Muscle of leg (tissue), 11 donors: ENCODE results near the gene LPCAT1. TPM values are rescaled to one million over a fixed set of nuclear protein-coding genes. Genes with fewer than 3 reads are reported as not detected.

Source experiments
- DNase-seq: peaks from one replicate; pipeline ENCODE4 v3.0.0; 2013
- H3K27ac ChIP-seq: one replicate; pipeline ENCODE4 v1.5.1; 2013; ENCODE audit warnings: mild to moderate bottlenecking, low read length, control low read depth
- H3K27me3 ChIP-seq: one replicate; pipeline ENCODE4 v1.6.1; 2013; ENCODE audit warnings: low read length; ENCODE audit not compliant: control insufficient read depth, insufficient read depth
- H3K36me3 ChIP-seq: one replicate; pipeline ENCODE4 v1.6.1; 2013; ENCODE audit warnings: low read length; ENCODE audit not compliant: control insufficient read depth, insufficient read depth
- H3K4me1 ChIP-seq: one replicate; pipeline ENCODE4 v1.6.1; 2013; ENCODE audit warnings: low read length; ENCODE audit not compliant: control insufficient read depth, insufficient read depth
- H3K4me3 ChIP-seq: one replicate; pipeline ENCODE4 v1.5.1; 2013; ENCODE audit warnings: low read length, control low read depth
- H3K9me3 ChIP-seq: replicated peaks from 2 replicates; pipeline ENCODE4 v1.6.1; 2013; ENCODE audit warnings: low read depth, low read length; ENCODE audit not compliant: control insufficient read depth
- WGBS: methylation state at CpG from one replicate; pipeline ENCODE4 v1.1.5; 2013; ENCODE audit warnings: missing lambda C conversion rate; ENCODE audit not compliant: insufficient coverage; 5-methylcytosine and 5-hydroxymethylcytosine counted together
- polyA plus RNA-seq, 8 donors: library from polyadenylated mRNA; unstranded; fragments of 120-200 nt; gene quantifications; one replicate each; pipeline versions ENCODE4 v1.2.1 to v1.2.3, GENCODE V29; 2013; ENCODE audit warnings: inconsistent platforms in 1 of 8, low replicate concordance in 1 of 8; ENCODE audit not compliant: insufficient read length in 8 of 8, insufficient read depth in 1 of 8
- total RNA-seq: library from RNA; stranded (reverse); fragments of 120-200 nt; gene quantifications from one replicate; pipeline ENCODE4 v1.2.4, GENCODE V29; 2013

LPCAT1 gene
- total and polyA plus RNA-seq, 9 donors, result 23.6 to 47.6 (median 34.1) TPM

GRCh38 chr5:1417586-1418225 is 106.1 kb downstream of the LPCAT1 start:
- Histone ChIP-seq H3K27me3 (peaks cover 10% of the 10 kb centered on the region), H3K9me3 (no peaks in the 10 kb centered on the region), H3K4me3 (no peak overlapping the region), H3K27ac (no peak overlapping the region), H3K4me1 (peaks cover 12% of the 10 kb centered on the region), H3K36me3 (no peaks in the 10 kb centered on the region)
- no peak for DNase-seq
- 56% methylated on average over 3 of the region's 6 CpGs for WGBS

- H3K9me3 ChIP-seq, result no peaks in the 10 kb centered on the region
- H3K4me1 ChIP-seq, result peaks cover 12% of the 10 kb centered on the region
- no peak for DNase-seq
- no peak overlapping the region for H3K4me3 ChIP-seq
- no peaks in the 10 kb centered on the region for H3K36me3 ChIP-seq
- 85% methylated on average over 11 of the region's 12 CpGs for WGBS
- H3K27ac ChIP-seq, result no peak overlapping the region
- peaks cover 12% of the 10 kb centered on the region for H3K27me3 ChIP-seq
These were observed 106.8 kb downstream of the LPCAT1 start for GRCh38 chr5:1416856-1417469.

- Histone ChIP-seq H3K27ac (no peak overlapping the region), H3K4me3 (no peak overlapping the region), H3K9me3 (no peaks in the 10 kb centered on the region), H3K36me3 (no peaks in the 10 kb centered on the region), H3K27me3 (peaks cover 12% of the 10 kb centered on the region), H3K4me1 (peaks cover 10% of the 10 kb centered on the region)
- WGBS, result 73% methylated on average over 20 of the region's 22 CpGs
- DNase-seq, result no peak
These were observed 108.0 kb downstream of the LPCAT1 start for GRCh38 chr5:1415626-1416360.

- peaks cover 4% of the 10 kb centered on the region for H3K4me1 ChIP-seq
- no peaks in the 10 kb centered on the region for H3K9me3 ChIP-seq
- H3K27ac ChIP-seq, result no peak overlapping the region
- peaks cover 12% of the 10 kb centered on the region for H3K27me3 ChIP-seq
- 66% methylated on average over 13 of the region's 13 CpGs for WGBS
- H3K36me3 ChIP-seq, result no peaks in the 10 kb centered on the region
- no peak overlapping the region for H3K4me3 ChIP-seq
- DNase-seq, result no peak
These were observed 108.7 kb downstream of the LPCAT1 start for GRCh38 chr5:1415059-1415425.

- H3K9me3 ChIP-seq, result no peaks in the 10 kb centered on the region
- 34% methylated on average over 10 of the region's 27 CpGs for WGBS
- H3K4me1 ChIP-seq, result peaks cover 4% of the 10 kb centered on the region
- H3K4me3 ChIP-seq, result no peak overlapping the region
- peaks cover 12% of the 10 kb centered on the region for H3K27me3 ChIP-seq
- H3K27ac ChIP-seq, result no peak overlapping the region
- no peaks in the 10 kb centered on the region for H3K36me3 ChIP-seq
- no peak for DNase-seq
These were observed 109.3 kb downstream of the LPCAT1 start for GRCh38 chr5:1414311-1415058.

GRCh38 chr5:1413611-1414241 is 110.0 kb downstream of the LPCAT1 start:
- 49% methylated on average over 23 of the region's 23 CpGs for WGBS
- DNase-seq, result no peak

GRCh38 chr5:1413211-1413610 is 110.5 kb downstream of the LPCAT1 start:
- WGBS, result 32% methylated on average over 11 of the region's 13 CpGs
- H3K9me3 ChIP-seq, result no peaks in the 10 kb centered on the region
- H3K36me3 ChIP-seq, result no peaks in the 10 kb centered on the region
- no peak overlapping the region for H3K27ac ChIP-seq
- peaks cover 4% of the 10 kb centered on the region for H3K4me1 ChIP-seq
- no peak for DNase-seq
- peaks cover 13% of the 10 kb centered on the region for H3K27me3 ChIP-seq
- H3K4me3 ChIP-seq, result no peak overlapping the region

More at GRCh38 chr5:1413611-1414241, 110.0 kb downstream of the LPCAT1 start:
- H3K27ac ChIP-seq, result no peak overlapping the region
- H3K4me3 ChIP-seq, result no peak overlapping the region
- H3K9me3 ChIP-seq, result no peaks in the 10 kb centered on the region
- no peaks in the 10 kb centered on the region for H3K36me3 ChIP-seq
- peaks cover 4% of the 10 kb centered on the region for H3K4me1 ChIP-seq
- H3K27me3 ChIP-seq, result peaks cover 13% of the 10 kb centered on the region

GRCh38 chr5:1412621-1413020 is 111.1 kb downstream of the LPCAT1 start:
- Histone ChIP-seq H3K4me3 (no peak overlapping the region), H3K27ac (no peak overlapping the region), H3K36me3 (no peaks in the 10 kb centered on the region), H3K4me1 (peaks cover 4% of the 10 kb centered on the region), H3K9me3 (no peaks in the 10 kb centered on the region), H3K27me3 (peaks cover 13% of the 10 kb centered on the region)
- DNase-seq, result no peak
- 44% methylated on average over 6 of the region's 10 CpGs for WGBS

- DNase-seq, result no peak
- peaks cover 13% of the 10 kb centered on the region for H3K27me3 ChIP-seq
These were observed 111.6 kb downstream of the LPCAT1 start for GRCh38 chr5:1412163-1412562.

More at GRCh38 chr5:1412163-1412562, 111.6 kb downstream of the LPCAT1 start:
- H3K9me3 ChIP-seq, result no peaks in the 10 kb centered on the region
- H3K27ac ChIP-seq, result no peak overlapping the region
- 37% methylated on average over 12 of the region's 16 CpGs for WGBS
- no peaks in the 10 kb centered on the region for H3K36me3 ChIP-seq
- peaks cover 4% of the 10 kb centered on the region for H3K4me1 ChIP-seq
- no peak overlapping the region for H3K4me3 ChIP-seq
